IPS DF 6.9 (cell line): Measurements from ENCODE around the gene NLRC4.
"Not testable (repeated sequence)": the region's sequence is repeated elsewhere in the genome, so short reads cannot be mapped to it uniquely, and the experiment has no call there.

Experiments
- DNase-seq: peaks from one replicate; pipeline ENCODE4 v3.0.0-alpha.2; 2013; ENCODE audit warnings: low read depth, low spot score
- H3K27ac ChIP-seq: one replicate; pipeline ENCODE4 v1.5.1; 2013; ENCODE audit warnings: low read length, control low read depth
- H3K27me3 ChIP-seq: 2 replicates; pipeline ENCODE4 v1.6.1; 2013; ENCODE audit warnings: mild to moderate bottlenecking, low read length; ENCODE audit not compliant: control insufficient read depth, insufficient read depth
- H3K36me3 ChIP-seq: 2 replicates; pipeline ENCODE4 v1.6.1; 2013; ENCODE audit warnings: low read length; ENCODE audit not compliant: control insufficient read depth, insufficient read depth
- H3K4me1 ChIP-seq: 2 replicates; pipeline ENCODE4 v1.6.1; 2013; ENCODE audit warnings: low read length; ENCODE audit not compliant: control insufficient read depth, insufficient read depth
- H3K4me3 ChIP-seq: 2 replicates; pipeline ENCODE4 v1.5.1; 2013; ENCODE audit warnings: mild to moderate bottlenecking, low read length
- H3K9me3 ChIP-seq: 2 replicates; pipeline ENCODE4 v1.6.1; 2013; ENCODE audit warnings: low read length, inconsistent platforms; ENCODE audit not compliant: control insufficient read depth, insufficient read depth
- WGBS: extraction: QIAGEN DNeasy Blood & Tissue Kit; methylation state at CpG from one replicate; pipeline ENCODE4 v1.1.7; 2013; ENCODE audit warnings: mixed read lengths, missing lambda C conversion rate; ENCODE audit not compliant: insufficient read length, insufficient coverage; 5-methylcytosine and 5-hydroxymethylcytosine counted together

NLRC4 gene

DNA sequence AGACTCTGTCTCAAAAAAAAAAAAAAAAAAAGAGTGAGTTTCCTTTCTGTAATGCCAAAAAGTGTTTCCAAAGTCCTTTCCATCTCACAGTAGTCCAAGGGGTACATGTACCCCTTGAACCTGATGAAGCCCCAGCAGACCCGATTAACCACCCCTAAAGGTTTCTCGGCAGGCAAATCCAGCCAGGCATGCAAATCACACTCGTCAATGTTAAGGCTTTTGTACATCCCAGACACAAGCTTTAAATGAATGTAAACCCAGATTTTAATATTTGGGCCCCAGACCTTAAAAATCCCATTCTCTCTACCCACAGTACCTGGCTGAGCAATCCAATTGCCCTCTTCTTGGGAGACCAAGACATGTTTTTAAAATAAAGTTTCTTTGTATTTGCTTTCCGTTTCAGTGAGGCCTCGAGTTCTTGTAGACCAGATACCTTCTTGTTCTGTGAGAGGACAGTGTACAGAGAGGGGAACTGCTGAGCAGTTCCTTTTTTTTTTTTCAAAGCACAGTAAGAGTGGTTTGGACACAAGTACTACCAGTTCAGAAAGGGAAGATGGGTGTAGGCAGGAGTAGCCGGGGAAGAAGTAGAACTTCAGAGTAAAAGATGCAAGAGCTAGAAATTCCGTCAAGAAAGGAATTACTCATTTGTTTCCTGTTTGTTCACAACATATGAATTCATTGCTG is at the start of gene NLRC4:
TSS of gene NLRC4 (minus strand) at position 465 of the 684 bp plus-strand sequence. CDS start 8,111 bp downstream, outside the sequence.
- Histone ChIP-seq H3K4me3 (no peak within 1 kb of the TSS), H3K36me3 (no peaks in the 10 kb centered on the region), H3K27me3 (no peaks in the 10 kb centered on the region), H3K9me3 (no peaks in the 10 kb centered on the region), H3K27ac (no peak within 1 kb of the TSS), H3K4me1 (no peaks in the 10 kb centered on the region)
- WGBS: no CpG with 5 or more reads among the region's 7 CpGs
- no peak for DNase-seq

DNA sequence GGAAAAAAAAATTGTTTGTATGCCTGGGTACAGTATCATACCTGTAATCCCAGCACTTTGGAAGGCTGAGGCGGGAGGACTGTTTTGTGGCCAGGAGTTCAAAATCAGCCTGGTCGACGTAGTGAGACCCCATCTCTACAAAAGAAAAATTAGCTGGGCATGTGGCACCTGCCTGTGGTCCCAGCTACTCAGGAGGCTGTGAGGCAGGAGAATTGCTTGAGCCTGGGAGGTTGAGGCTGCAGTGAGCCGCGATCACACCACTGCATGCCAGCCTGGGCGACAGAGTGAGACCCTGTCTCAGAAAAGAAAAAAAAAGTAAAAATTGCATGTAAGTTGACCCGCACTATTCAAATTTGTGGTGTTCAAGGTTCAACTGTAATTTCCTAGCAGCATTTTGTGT is 45.9 kb upstream of the NLRC4 start:
- Histone ChIP-seq H3K27ac (no peak overlapping the region), H3K4me1 (no peaks in the 10 kb centered on the region), H3K27me3 (no peaks in the 10 kb centered on the region), H3K36me3 (no peaks in the 10 kb centered on the region), H3K4me3 (no peak overlapping the region), H3K9me3 (no peaks in the 10 kb centered on the region)
- DNase-seq: no peak
- WGBS: no CpG with 5 or more reads among the region's 7 CpGs

- H3K36me3 ChIP-seq, H3K9me3 ChIP-seq, H3K27ac ChIP-seq, DNase-seq, H3K4me3 ChIP-seq, H3K4me1 ChIP-seq, H3K27me3 ChIP-seq: not testable (repeated sequence)
- WGBS: no CpG with 5 or more reads among the region's 43 CpGs
These were observed 29.4 kb upstream of the NLRC4 start for GRCh38 chr2:32293966-32294562.

- no CpG with 5 or more reads among the region's 26 CpGs for WGBS
- H3K36me3 ChIP-seq, H3K27ac ChIP-seq, H3K4me1 ChIP-seq, H3K4me3 ChIP-seq, DNase-seq, H3K27me3 ChIP-seq, H3K9me3 ChIP-seq: not testable (repeated sequence)
These were observed 28.8 kb upstream of the NLRC4 start for GRCh38 chr2:32293493-32293892.

DNA sequence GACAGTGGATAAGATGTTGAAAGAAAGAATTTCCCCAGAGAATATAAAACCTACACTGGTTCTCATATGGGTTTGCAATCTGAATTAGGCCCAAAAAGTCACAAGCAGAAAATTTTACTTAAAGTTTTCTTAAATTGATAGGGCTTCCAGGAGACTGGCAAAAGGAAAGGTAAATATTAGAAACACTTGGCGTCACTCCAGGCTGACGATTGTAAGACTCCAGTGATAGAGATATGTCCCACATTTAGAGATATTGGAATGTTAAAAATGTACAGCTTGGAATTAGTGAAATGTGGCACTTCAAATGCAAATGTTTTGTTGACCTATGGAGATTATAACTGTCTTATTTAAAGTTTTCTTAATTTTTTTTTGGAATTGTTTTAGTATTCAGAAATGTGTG is 27.1 kb upstream of the NLRC4 start:
- no CpG with 5 or more reads among the region's 2 CpGs for WGBS
- H3K36me3 ChIP-seq: no peaks in the 10 kb centered on the region
- no peaks in the 10 kb centered on the region for H3K4me1 ChIP-seq
- H3K9me3 ChIP-seq: no peaks in the 10 kb centered on the region
- no peaks in the 10 kb centered on the region for H3K27me3 ChIP-seq
- no peak overlapping the region for H3K27ac ChIP-seq
- DNase-seq: no peak
- H3K4me3 ChIP-seq: no peak overlapping the region

DNA sequence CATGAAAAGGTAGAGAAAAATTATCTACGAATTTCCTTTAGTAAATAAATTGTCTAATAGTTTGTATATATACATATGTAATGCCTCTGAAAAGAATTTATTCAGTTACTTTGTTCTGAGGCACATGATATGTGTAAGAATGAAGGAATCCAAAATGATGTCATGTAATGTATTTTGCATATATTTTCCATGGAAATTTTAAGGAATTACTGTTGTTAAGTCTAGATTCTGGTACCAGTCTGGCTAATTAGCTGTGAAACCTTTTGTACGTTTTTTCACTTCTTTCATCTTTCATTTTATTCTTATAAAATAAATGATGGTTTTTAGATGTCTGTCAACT is 25.3 kb upstream of the NLRC4 start:
- H3K36me3 ChIP-seq: no peaks in the 10 kb centered on the region
- no peak overlapping the region for H3K27ac ChIP-seq
- WGBS: no CpG with 5 or more reads among the region's 2 CpGs

DNA sequence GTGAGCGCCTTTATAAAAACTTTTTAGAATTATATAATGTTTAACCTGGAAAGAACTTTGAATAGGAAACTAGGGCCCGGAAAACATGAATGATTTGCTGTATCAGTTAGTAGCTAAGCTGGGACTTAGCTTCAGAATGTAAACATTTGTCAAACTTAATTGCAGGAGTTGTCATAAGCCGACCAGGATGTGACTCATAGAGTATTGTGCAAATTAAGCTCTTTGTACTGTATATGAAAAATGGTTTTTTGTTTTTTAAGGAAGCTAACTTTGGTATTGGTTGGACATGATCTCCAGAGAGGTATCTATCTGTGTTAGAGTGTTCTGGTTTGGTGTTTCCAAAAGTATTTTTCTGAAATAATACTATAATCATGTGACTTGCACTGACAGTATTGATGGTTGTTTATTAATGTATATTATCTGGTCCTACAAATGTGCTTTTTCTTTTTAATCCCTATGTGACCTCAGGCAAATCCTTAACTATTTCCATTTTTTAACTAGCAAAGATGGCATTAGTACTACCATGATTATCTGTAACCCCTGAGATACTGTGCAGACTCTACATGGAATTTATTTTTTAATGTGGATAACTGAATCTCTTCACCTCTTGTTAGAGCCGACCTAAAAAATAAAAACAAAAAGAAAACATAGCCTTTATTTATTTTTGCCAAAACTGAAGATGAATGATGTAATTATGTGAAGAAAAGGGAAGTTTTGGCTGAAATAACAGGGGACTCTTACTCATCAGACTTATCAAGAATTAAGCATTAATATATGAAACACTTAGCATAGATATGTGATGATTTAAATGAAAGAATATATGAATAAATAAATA is 24.7 kb upstream of the NLRC4 start:
- no peak for DNase-seq
- H3K27ac ChIP-seq: no peak overlapping the region
- H3K9me3 ChIP-seq: no peaks in the 10 kb centered on the region
- no CpG with 5 or more reads among the region's 4 CpGs for WGBS
- no peaks in the 10 kb centered on the region for H3K4me1 ChIP-seq
- H3K27me3 ChIP-seq: no peaks in the 10 kb centered on the region
- no peak overlapping the region for H3K4me3 ChIP-seq
- no peaks in the 10 kb centered on the region for H3K36me3 ChIP-seq

More for the DNA sequence above, 25.3 kb upstream of the NLRC4 start:
- Histone ChIP-seq H3K9me3 (no peaks in the 10 kb centered on the region), H3K4me1 (no peaks in the 10 kb centered on the region), H3K4me3 (no peak overlapping the region), H3K27me3 (no peaks in the 10 kb centered on the region)
- no peak for DNase-seq

- WGBS: no CpG with 5 or more reads among the region's 2 CpGs
- Histone ChIP-seq H3K4me3 (no peak overlapping the region), H3K27ac (no peak overlapping the region), H3K27me3 (no peaks in the 10 kb centered on the region), H3K4me1 (no peaks in the 10 kb centered on the region), H3K36me3 (0 out of 2 replicates have a peak, but pooled peaks cover 4% of the 10 kb centered on the region), H3K9me3 (no peaks in the 10 kb centered on the region)
- DNase-seq: no peak
These were observed 19.6 kb upstream of the NLRC4 start for GRCh38 chr2:32284321-32284720.

- H3K27ac ChIP-seq: no peak overlapping the region
- no peak for DNase-seq
- no CpG with 5 or more reads among the region's 6 CpGs for WGBS
These were observed 13.8 kb upstream of the NLRC4 start for GRCh38 chr2:32278478-32278853.

GRCh38 chr2:32277674-32278477 is 13.2 kb upstream of the NLRC4 start, which contains the start of gene YIPF4:
Gene YIPF4, plus strand, starts transcription at chr2:32277904. Its CDS starts 252 bp downstream, at chr2:32278156.
- Histone ChIP-seq H3K9me3 (no peaks in the 10 kb centered on the region), H3K27me3 (no peaks in the 10 kb centered on the region), H3K36me3 (0 out of 2 replicates have a peak, but pooled peaks cover 4% of the 10 kb centered on the region), H3K4me3 (peak within 1 kb of the TSS; percentile 99), H3K27ac (no peak within 1 kb of the TSS), H3K4me1 (no peaks in the 10 kb centered on the region)
- WGBS: no CpG with 5 or more reads among the region's 59 CpGs
- peak; percentile 73 for DNase-seq

More at GRCh38 chr2:32278478-32278853, 13.8 kb upstream of the NLRC4 start:
- Histone ChIP-seq H3K9me3 (no peaks in the 10 kb centered on the region), H3K4me1 (no peaks in the 10 kb centered on the region), H3K4me3 (peak overlapping the region; percentile 99; the same call in 1 of the 2 replicates), H3K36me3 (0 out of 2 replicates have a peak, but pooled peaks cover 4% of the 10 kb centered on the region), H3K27me3 (no peaks in the 10 kb centered on the region)
